ENCODE data around the gene ZNF536.

DNA sequence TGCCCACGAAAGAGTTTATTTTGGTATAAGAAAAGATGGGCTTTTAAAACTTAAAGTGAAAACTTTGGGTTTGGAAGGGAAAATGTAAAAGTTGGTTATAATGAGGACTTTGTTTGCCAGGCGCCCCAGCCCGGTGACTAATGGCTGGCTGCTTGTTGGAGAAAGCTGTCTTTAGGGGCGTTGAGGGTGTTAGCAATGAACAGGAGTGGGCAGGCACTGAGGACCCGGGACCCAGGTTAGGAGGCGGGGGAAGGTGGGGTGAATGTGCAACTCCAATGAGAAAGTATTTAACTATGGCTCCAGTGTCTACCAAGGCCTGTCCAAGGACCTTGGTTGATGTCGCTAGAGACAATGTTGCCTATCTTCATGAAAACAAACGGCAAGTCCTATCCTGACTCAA lies 118.6 kb downstream of the ZNF536 start:
- TF ChIP-seq, protein P1, sequence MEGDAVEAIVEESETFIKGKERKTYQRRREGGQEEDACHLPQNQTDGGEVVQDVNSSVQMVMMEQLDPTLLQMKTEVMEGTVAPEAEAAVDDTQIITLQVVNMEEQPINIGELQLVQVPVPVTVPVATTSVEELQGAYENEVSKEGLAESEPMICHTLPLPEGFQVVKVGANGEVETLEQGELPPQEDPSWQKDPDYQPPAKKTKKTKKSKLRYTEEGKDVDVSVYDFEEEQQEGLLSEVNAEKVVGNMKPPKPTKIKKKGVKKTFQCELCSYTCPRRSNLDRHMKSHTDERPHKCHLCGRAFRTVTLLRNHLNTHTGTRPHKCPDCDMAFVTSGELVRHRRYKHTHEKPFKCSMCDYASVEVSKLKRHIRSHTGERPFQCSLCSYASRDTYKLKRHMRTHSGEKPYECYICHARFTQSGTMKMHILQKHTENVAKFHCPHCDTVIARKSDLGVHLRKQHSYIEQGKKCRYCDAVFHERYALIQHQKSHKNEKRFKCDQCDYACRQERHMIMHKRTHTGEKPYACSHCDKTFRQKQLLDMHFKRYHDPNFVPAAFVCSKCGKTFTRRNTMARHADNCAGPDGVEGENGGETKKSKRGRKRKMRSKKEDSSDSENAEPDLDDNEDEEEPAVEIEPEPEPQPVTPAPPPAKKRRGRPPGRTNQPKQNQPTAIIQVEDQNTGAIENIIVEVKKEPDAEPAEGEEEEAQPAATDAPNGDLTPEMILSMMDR (IDR thresholded peaks at IDR 0.05; ENCODE audit: insufficient read depth, low read length), result no peak
- TF ChIP-seq POLR2AphosphoS5 (IDR thresholded peaks at IDR 0.05; ENCODE audit: low read depth), result no peak
- no peak for TF ChIP-seq GABPA (IDR thresholded peaks at IDR 0.05; ENCODE audit: low read depth)

Data from HL-60 (cell line).